CD4-positive, alpha-beta T cell treated with Interleukin-1 beta for 1 hour (primary cell): ENCODE data around the gene CD300LB.
"Not testable (repeated sequence)": the region's sequence is repeated elsewhere in the genome, so short reads cannot be mapped to it uniquely, and the experiment has no call there.

Experiments
- DNase-seq, 2 donors: peaks; one replicate each; pipeline ENCODE4 v3.0.0-alpha.2; 2020 to 2022

CD300LB gene

GRCh38 chr17:74524653-74525464, 6.4 kb downstream of the CD300LB start:
- DNase-seq: no peak

GRCh38 chr17:74523308-74523707, 8.0 kb downstream of the CD300LB start:
- DNase-seq: no peak

- DNase-seq: no peak
Measured at GRCh38 chr17:74522381-74523105, 8.7 kb downstream of the CD300LB start.

- peak; percentile 21 to 55 for DNase-seq
Measured at GRCh38 chr17:74521701-74522201, 9.5 kb downstream of the CD300LB start.

GRCh38 chr17:74520790-74521480, 10.3 kb downstream of the CD300LB start:
- peak in 1 of 2 donors; percentile 58 for DNase-seq

GRCh38 chr17:74520016-74520434, 11.2 kb downstream of the CD300LB start:
- peak in 1 of 2 donors; percentile 59 for DNase-seq

- DNase-seq: not testable (repeated sequence)
Measured at GRCh38 chr17:74518413-74518981, 12.8 kb downstream of the CD300LB start.

- no peak for DNase-seq
Measured at GRCh38 chr17:74516561-74517328, 14.5 kb downstream of the CD300LB start.

GRCh38 chr17:74515941-74516340, 15.3 kb downstream of the CD300LB start:
- DNase-seq: no peak

GRCh38 chr17:74514632-74515334, 16.5 kb downstream of the CD300LB start:
- no peak for DNase-seq

- peak; percentile 50 to 55 for DNase-seq
Measured at GRCh38 chr17:74513987-74514631, 17.2 kb downstream of the CD300LB start.

- DNase-seq: peak; percentile 8 to 76
Measured at GRCh38 chr17:74512624-74513091, 18.6 kb downstream of the CD300LB start.

- no peak for DNase-seq
Measured at GRCh38 chr17:74512036-74512435, 19.2 kb downstream of the CD300LB start.

GRCh38 chr17:74508156-74508555, 23.1 kb downstream of the CD300LB start:
- DNase-seq: no peak

- not testable (repeated sequence) for DNase-seq
Measured at GRCh38 chr17:74503949-74504348, 27.3 kb downstream of the CD300LB start.

GRCh38 chr17:74502861-74503260, 28.4 kb downstream of the CD300LB start:
- DNase-seq: no peak

- DNase-seq: no peak
Measured at GRCh38 chr17:74499992-74500391, 31.3 kb downstream of the CD300LB start.

- no peak for DNase-seq
Measured at GRCh38 chr17:74497471-74497870, 33.8 kb downstream of the CD300LB start.

GRCh38 chr17:74493331-74493833, 37.9 kb downstream of the CD300LB start:
- peak; percentile 69 to 75 for DNase-seq

GRCh38 chr17:74491626-74492025, 39.6 kb downstream of the CD300LB start:
- peak in 1 of 2 donors; percentile 23 for DNase-seq
